Panc1 (cell line): ENCODE results near the gene DPYSL3. TPM values are rescaled to one million over a fixed set of nuclear protein-coding genes. Genes with fewer than 3 reads are reported as not detected.

ENCODE experiments used
- ATAC-seq: fragments of 200-7000 bp; cut with Tn5 transposase; 2 replicates; pipeline ENCODE4 v1.9.1; 2020; ENCODE audit warnings: mild to moderate bottlenecking, moderate library complexity
- BruUV-seq: library from RNA; stranded (reverse); fragments of 400-500 nt; replicated peaks from 2 replicates; lab custom pipeline; 2021; lab: Mats Ljungman, UMichigan
- CTCF ChIA-PET: fragments of 300-600 bp; sonication (Branson Sonifier 250); formaldehyde crosslinking; loops from one replicate; lab custom pipeline; 2022; ENCODE audit warnings: antibody characterized with exemption; lab: Charles Lee
- POLR2A ChIA-PET: fragments of 300-600 bp; sonication (Branson Sonifier 250); formaldehyde crosslinking; loops from one replicate; lab custom pipeline; 2022; ENCODE audit warnings: antibody characterized with exemption; lab: Charles Lee
- DNase-seq: peaks from one replicate; pipeline ENCODE4 v3.0.0-alpha.2; 2010; ENCODE audit warnings: low read depth, low spot score
- H3K27ac ChIP-seq: 2 replicates; pipeline ENCODE4 v1.5.1; 2011; ENCODE audit warnings: mild to moderate bottlenecking, low read length, inconsistent platforms
- H3K27me3 ChIP-seq: fragments of 200-500 bp; sonication (Bioruptor generic); 2 replicates; pipeline ENCODE4 v1.6.0; 2014; ENCODE audit warnings: low read length, inconsistent platforms; ENCODE audit not compliant: control insufficient read depth, insufficient read depth
- H3K36me3 ChIP-seq: fragments of 200-500 bp; sonication (Bioruptor generic); 2 replicates; pipeline ENCODE4 v1.5.1; 2014; ENCODE audit warnings: inconsistent platforms, mild to moderate bottlenecking, low read length, moderate library complexity; ENCODE audit not compliant: control insufficient read depth, insufficient read depth
- H3K4me1 ChIP-seq: 2 replicates; pipeline ENCODE4 v1.5.1; 2011; ENCODE audit warnings: inconsistent platforms, mild to moderate bottlenecking, low read length, moderate library complexity; ENCODE audit not compliant: control insufficient read depth, insufficient read depth
- H3K4me3 ChIP-seq, 2 experiments: 2 replicates each; pipeline ENCODE4 v1.5.1; 2011 to 2012; ENCODE audit warnings: low read depth in 2 of 2, low read length in 2 of 2, mild to moderate bottlenecking in 2 of 2, inconsistent platforms in 1 of 2, moderate library complexity in 1 of 2
- H3K9me3 ChIP-seq: fragments of 200-500 bp; sonication (Bioruptor generic); 2 replicates; pipeline ENCODE4 v1.5.1; 2014; ENCODE audit warnings: low read depth, mild to moderate bottlenecking, inconsistent platforms, low read length, moderate library complexity; ENCODE audit not compliant: control insufficient read depth, insufficient read depth
- POLR2AphosphoS5 ChIP-seq: IDR thresholded peaks from 2 replicates; pipeline ENCODE4 v1.6.1; 2012; ENCODE audit warnings: mild to moderate bottlenecking, low read depth, low read length, moderate library complexity
- SIN3A ChIP-seq: IDR thresholded peaks from 2 replicates; pipeline ENCODE4 v1.6.1; 2012; ENCODE audit warnings: low read depth, mild to moderate bottlenecking, low read length, moderate library complexity, borderline replicate concordance; ENCODE audit not compliant: insufficient read depth
- TCF7L2 ChIP-seq: IDR thresholded peaks from 2 replicates; pipeline ENCODE4 v1.6.1; 2011; ENCODE audit warnings: mild to moderate bottlenecking, low read depth, low read length, inconsistent platforms
- in situ Hi-C: cut with HindIII; loops from 2 replicates; pipeline ENCODE4 v1.10.0; 2016; ENCODE audit warnings: low sequenced_read_pairs, low pct_unique_long_range_greater_than_20kb
- intact Hi-C: fragments of 100-400 bp; cut with micrococcal nuclease; formaldehyde crosslinking; loops from one replicate; pipeline ENCODE4 v1.10.0; 2022; ENCODE audit not compliant: unreplicated experiment
- total RNA-seq: library from RNA; stranded (reverse); gene quantifications from one replicate; pipeline ENCODE4 v1.2.1, GENCODE V29; 2021; ENCODE audit not compliant: unreplicated experiment
- TF ChIP-seq, protein P1 (sequence below), 2 experiments: IDR thresholded peaks; 2 replicates each; pipeline ENCODE4 v1.6.1; 2011 to 2012; ENCODE audit warnings: low read depth in 2 of 2, control low read depth in 1 of 2, low read length in 1 of 2, mild to moderate bottlenecking in 1 of 2, moderate library complexity in 1 of 2; ENCODE audit not compliant: insufficient read depth in 1 of 2
- TF ChIP-seq, protein P2 (sequence below): fragments of 450-650 bp; IDR thresholded peaks from 2 replicates; pipeline ENCODE4 v1.5.1; 2017; ENCODE audit warnings: mild to moderate bottlenecking

Gene DPYSL3
- total RNA-seq, 1 experiment from 2014 or later, result 1.1 TPM

GRCh38 chr5:147557876-147558745, 48.2 kb upstream of the DPYSL3 start:
- in situ Hi-C loops, result no loop called here
- ChIA-PET CTCF (no interaction called here), POLR2A (no interaction called here)

DNA sequence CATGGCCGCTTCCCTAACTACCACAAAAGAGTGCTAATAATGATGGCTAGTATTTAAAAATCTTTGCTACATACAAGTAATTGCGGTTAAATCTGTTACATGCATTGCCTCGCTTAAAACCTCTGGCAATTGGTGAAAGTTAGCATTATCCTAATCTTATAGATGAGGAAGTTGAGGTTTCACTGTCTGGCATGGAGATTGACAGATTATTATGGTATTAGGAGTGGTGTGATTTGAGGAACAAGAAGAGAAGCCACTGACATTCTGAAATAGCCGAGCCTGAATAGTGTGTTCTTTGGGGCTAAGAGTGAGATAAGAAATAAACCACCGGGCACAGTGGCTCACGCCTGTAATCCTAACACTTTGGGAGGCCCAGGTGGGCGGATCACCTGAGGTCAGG, 45.3 kb upstream of the DPYSL3 start:
- intact Hi-C loops (no loop called here), in situ Hi-C loops (no loop called here)
- no peak for TF ChIP-seq SIN3A
- TF ChIP-seq, protein P1, sequence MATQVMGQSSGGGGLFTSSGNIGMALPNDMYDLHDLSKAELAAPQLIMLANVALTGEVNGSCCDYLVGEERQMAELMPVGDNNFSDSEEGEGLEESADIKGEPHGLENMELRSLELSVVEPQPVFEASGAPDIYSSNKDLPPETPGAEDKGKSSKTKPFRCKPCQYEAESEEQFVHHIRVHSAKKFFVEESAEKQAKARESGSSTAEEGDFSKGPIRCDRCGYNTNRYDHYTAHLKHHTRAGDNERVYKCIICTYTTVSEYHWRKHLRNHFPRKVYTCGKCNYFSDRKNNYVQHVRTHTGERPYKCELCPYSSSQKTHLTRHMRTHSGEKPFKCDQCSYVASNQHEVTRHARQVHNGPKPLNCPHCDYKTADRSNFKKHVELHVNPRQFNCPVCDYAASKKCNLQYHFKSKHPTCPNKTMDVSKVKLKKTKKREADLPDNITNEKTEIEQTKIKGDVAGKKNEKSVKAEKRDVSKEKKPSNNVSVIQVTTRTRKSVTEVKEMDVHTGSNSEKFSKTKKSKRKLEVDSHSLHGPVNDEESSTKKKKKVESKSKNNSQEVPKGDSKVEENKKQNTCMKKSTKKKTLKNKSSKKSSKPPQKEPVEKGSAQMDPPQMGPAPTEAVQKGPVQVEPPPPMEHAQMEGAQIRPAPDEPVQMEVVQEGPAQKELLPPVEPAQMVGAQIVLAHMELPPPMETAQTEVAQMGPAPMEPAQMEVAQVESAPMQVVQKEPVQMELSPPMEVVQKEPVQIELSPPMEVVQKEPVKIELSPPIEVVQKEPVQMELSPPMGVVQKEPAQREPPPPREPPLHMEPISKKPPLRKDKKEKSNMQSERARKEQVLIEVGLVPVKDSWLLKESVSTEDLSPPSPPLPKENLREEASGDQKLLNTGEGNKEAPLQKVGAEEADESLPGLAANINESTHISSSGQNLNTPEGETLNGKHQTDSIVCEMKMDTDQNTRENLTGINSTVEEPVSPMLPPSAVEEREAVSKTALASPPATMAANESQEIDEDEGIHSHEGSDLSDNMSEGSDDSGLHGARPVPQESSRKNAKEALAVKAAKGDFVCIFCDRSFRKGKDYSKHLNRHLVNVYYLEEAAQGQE (IDR thresholded peaks at IDR 0.05; ENCODE audit: insufficient read depth in 1 of 2, low read depth in 2 of 2, low read length in 1 of 2), result no peak
- TF ChIP-seq POLR2AphosphoS5, result no peak
- TF ChIP-seq, protein P2, sequence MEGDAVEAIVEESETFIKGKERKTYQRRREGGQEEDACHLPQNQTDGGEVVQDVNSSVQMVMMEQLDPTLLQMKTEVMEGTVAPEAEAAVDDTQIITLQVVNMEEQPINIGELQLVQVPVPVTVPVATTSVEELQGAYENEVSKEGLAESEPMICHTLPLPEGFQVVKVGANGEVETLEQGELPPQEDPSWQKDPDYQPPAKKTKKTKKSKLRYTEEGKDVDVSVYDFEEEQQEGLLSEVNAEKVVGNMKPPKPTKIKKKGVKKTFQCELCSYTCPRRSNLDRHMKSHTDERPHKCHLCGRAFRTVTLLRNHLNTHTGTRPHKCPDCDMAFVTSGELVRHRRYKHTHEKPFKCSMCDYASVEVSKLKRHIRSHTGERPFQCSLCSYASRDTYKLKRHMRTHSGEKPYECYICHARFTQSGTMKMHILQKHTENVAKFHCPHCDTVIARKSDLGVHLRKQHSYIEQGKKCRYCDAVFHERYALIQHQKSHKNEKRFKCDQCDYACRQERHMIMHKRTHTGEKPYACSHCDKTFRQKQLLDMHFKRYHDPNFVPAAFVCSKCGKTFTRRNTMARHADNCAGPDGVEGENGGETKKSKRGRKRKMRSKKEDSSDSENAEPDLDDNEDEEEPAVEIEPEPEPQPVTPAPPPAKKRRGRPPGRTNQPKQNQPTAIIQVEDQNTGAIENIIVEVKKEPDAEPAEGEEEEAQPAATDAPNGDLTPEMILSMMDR, result no peak
- no peak for TF ChIP-seq TCF7L2
- DNase-seq, result no peak
- ATAC-seq, result no peak
- Histone ChIP-seq H3K9me3 (no peaks in the 10 kb centered on the region), H3K36me3 (no peaks in the 10 kb centered on the region), H3K27me3 (no peaks in the 10 kb centered on the region; the same call in 1 of the 2 replicates), H3K27ac (no peak overlapping the region), H3K4me1 (no peaks in the 10 kb centered on the region), H3K4me3 (no peak overlapping the region)
- BruUV-seq, result no TSS peak
- POLR2A ChIA-PET, result no interaction called here
- CTCF ChIA-PET, result interaction anchor here (0.7 kb wide), 1 partner anchor 23 kb away, joined by 5 read pairs; no protein-coding TSS in a partner anchor

More at GRCh38 chr5:147557876-147558745, 48.2 kb upstream of the DPYSL3 start:
- ATAC-seq (no peak), DNase-seq (no peak)
- H3K4me3 ChIP-seq, result no peak overlapping the region
- no TSS peak for BruUV-seq
- H3K36me3 ChIP-seq, result no peaks in the 10 kb centered on the region
- H3K27ac ChIP-seq, result no peak overlapping the region
- H3K4me1 ChIP-seq, result no peaks in the 10 kb centered on the region
- H3K9me3 ChIP-seq, result no peaks in the 10 kb centered on the region
- TF ChIP-seq POLR2AphosphoS5 (no peak), SIN3A (no peak), TCF7L2 (no peak)
- TF ChIP-seq, protein P2, result no peak
- TF ChIP-seq, protein P1 (IDR thresholded peaks at IDR 0.05; ENCODE audit: insufficient read depth in 1 of 2, low read depth in 2 of 2, low read length in 1 of 2), result no peak
- H3K27me3 ChIP-seq, result no peaks in the 10 kb centered on the region; the same call in 1 of the 2 replicates
- intact Hi-C loops, result no loop called here
